B cell (primary cell): ENCODE data around the gene ZBTB21.

Source experiments
- EZH2 ChIP-seq: IDR thresholded peaks from 2 replicates; pipeline ENCODE4 v1.6.1; 2012; ENCODE audit warnings: borderline replicate concordance, low read depth, mild to moderate bottlenecking, moderate library complexity, low read length; ENCODE audit not compliant: insufficient read depth, poor library complexity, severe bottlenecking
- TF ChIP-seq, protein P1 (sequence below): fragments of 200-600 bp; IDR thresholded peaks from one replicate; pipeline ENCODE4 v1.8.0; 2022; ENCODE audit warnings: antibody characterized with exemption, mild to moderate bottlenecking

DNA sequence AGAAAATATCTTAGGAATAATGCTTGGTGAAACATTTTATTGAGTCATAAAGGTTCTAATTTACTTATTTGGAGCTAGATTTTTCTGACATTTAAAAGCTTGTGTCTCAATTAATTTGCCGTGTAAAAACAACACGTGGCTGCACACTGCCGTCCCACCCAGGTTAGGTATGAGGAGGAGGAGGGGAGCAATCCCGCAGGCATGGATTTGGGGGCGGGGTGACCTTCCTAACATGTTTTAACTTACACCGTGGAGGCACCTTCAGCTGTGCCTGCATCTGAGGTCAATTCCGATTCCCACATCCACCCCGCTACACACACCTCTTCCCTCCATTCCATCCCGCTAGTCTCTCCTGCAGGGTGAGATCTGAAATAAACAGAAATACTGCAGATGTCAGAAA lies 32.5 kb upstream of the ZBTB21 start:
- TF ChIP-seq, protein P1, sequence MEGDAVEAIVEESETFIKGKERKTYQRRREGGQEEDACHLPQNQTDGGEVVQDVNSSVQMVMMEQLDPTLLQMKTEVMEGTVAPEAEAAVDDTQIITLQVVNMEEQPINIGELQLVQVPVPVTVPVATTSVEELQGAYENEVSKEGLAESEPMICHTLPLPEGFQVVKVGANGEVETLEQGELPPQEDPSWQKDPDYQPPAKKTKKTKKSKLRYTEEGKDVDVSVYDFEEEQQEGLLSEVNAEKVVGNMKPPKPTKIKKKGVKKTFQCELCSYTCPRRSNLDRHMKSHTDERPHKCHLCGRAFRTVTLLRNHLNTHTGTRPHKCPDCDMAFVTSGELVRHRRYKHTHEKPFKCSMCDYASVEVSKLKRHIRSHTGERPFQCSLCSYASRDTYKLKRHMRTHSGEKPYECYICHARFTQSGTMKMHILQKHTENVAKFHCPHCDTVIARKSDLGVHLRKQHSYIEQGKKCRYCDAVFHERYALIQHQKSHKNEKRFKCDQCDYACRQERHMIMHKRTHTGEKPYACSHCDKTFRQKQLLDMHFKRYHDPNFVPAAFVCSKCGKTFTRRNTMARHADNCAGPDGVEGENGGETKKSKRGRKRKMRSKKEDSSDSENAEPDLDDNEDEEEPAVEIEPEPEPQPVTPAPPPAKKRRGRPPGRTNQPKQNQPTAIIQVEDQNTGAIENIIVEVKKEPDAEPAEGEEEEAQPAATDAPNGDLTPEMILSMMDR, result no peak
- no peak for TF ChIP-seq EZH2
